Mucosa of gallbladder (tissue), 1 donor: ENCODE data around the gene MIDN. TPM values are rescaled to one million over a fixed set of nuclear protein-coding genes. Genes with fewer than 3 reads are reported as not detected.

Experiments used
- DNase-seq: peaks from one replicate; pipeline ENCODE4 v3.0.0-alpha.2; 2020; ENCODE audit warnings: low spot score
- total RNA-seq: library from RNA; stranded (reverse); gene quantifications from one replicate; pipeline ENCODE4 v1.2.1, GENCODE V29; 2021
- donor health status: DM: no; HTN: no; CAD: no.

MIDN gene
- total RNA-seq, 1 donor from 2014 or later, result 127 TPM

GRCh38 chr19:1282588-1283206, 34.3 kb downstream of the MIDN start:
- no peak for DNase-seq

- DNase-seq, result no peak
Measured at GRCh38 chr19:1283207-1283916, 35.0 kb downstream of the MIDN start.

- no peak for DNase-seq
Measured at GRCh38 chr19:1283917-1284292, 35.5 kb downstream of the MIDN start.

GRCh38 chr19:1284293-1284978, 36.1 kb downstream of the MIDN start:
- DNase-seq, result no peak

GRCh38 chr19:1284979-1285736, 36.8 kb downstream of the MIDN start:
- no peak for DNase-seq

GRCh38 chr19:1285737-1286360, 37.5 kb downstream of the MIDN start, which contains the start of gene EFNA2:
Gene EFNA2, plus strand, starts transcription at chr19:1285873. Its CDS starts 296 bp downstream, at chr19:1286169.
- DNase-seq, result no peak

- no peak for DNase-seq
Measured at GRCh38 chr19:1286487-1287353, 38.3 kb downstream of the MIDN start.

GRCh38 chr19:1287354-1288225, 39.2 kb downstream of the MIDN start:
- no peak for DNase-seq

- DNase-seq, result no peak
Measured at GRCh38 chr19:1288226-1288612, 39.8 kb downstream of the MIDN start.

GRCh38 chr19:1288833-1289685, 40.7 kb downstream of the MIDN start:
- DNase-seq, result no peak

- DNase-seq, result no peak
Measured at GRCh38 chr19:1289686-1290025, 41.3 kb downstream of the MIDN start.

- DNase-seq, result no peak
Measured at GRCh38 chr19:1290196-1290702, 41.9 kb downstream of the MIDN start.

- DNase-seq, result no peak
Measured at GRCh38 chr19:1290703-1291651, 42.6 kb downstream of the MIDN start.

GRCh38 chr19:1291761-1292418, 43.5 kb downstream of the MIDN start:
- DNase-seq, result no peak

- no peak for DNase-seq
Measured at GRCh38 chr19:1292419-1293151, 44.2 kb downstream of the MIDN start.
